Right hindlimb (tissue), 1 donor: Measurements from ENCODE around the gene DISP3.
"Not testable (repeated sequence)": the region's sequence is repeated elsewhere in the genome, so short reads cannot be mapped to it uniquely, and the experiment has no call there.

Source experiments
- DNase-seq: peaks from one replicate; pipeline ENCODE4 v3.0.0-alpha.2; 2018

DISP3 gene

DNA sequence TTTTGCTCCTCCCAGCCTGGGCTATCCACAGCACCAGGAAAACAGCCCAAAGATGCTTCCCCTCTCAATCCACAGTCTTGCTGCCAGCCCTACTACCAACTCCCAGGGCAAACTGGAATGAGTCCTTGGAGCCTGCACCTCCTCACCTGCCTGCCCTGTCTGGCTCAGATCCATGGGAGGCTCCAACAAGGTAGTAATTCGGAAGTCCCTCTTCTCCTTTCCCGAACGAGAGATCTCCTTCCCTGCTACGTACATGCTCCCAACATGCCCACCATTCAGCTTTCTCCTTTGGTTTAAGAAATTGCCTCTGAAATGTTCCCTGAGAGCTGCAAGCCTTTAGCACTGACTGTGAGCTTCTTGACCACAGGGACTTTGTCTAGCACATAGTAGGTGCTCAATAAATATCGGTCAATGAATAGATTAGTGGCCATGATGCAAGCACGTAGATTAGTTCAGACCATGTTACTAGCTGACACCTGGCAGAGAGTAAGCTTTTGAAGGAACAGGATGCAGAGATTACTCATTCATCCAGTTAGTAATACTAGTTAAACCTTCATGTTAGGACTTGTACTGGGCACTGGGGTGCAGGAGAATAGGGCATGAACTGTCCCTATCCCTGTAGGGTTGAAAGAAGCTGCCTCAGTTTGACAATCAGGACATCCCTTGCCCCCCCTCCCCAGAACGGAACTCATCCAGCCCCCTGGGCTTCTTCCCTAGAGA is 80.1 kb downstream of the DISP3 start:
- DNase-seq = no peak

DNA sequence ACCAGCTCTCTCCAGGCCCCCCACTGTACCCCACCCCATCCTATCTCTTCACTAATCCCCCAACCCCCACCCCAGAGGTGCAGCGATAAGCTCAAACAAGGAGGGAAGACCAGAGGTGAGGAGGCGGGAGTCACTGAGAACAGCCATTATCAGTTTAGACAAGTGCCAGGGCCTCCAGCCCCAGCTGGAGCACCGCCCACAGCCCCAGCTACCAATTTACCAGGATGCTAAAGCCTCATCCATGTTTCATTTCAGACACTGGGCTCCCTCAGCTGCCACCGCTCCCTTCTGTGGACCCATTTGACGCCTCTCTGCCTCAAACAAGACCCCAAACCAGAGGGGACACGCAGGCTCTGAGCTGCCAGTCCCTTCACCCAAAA is 80.6 kb downstream of the DISP3 start:
- DNase-seq = no peak

DNA sequence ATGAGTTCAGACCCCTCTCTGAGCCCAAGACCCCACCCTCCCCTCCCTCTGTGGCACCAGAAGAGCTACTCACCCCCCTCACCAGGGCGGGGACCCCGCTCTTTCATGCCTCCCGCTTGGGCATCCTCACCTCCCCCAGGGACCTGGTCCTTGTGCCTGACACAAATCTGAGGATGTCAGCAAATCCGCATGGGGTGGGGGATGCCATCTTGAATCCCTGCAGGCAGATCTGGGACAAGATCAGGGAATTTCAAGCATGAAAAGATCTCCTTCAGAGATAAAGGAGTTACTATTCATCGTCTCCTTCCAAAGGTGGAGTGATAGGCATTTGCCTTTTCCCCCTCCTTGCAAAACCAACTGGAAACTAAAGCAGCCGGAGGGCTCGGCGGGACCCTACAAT is 81.1 kb downstream of the DISP3 start:
- no peak for DNase-seq

DNA sequence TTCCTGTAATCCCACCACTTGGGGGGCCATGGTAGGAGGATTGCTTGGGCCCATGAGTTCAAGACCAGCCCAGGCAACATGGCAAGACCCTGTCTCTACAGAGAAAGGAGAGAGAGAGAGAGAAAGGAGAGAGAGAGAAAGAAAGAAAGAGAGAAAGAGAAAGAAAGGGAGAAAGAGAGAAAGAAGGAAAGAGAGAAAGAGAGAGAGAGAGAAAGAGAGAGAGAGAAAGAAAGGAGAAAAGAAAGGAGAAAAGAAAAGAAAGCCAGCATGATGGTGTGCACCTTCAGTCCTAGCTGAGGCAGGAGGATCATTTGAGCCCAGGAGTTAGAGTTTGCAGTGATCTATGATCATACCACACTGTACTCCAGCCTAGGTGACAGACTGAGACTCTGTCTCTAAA is 82.8 kb downstream of the DISP3 start:
- no peak for DNase-seq

DNA sequence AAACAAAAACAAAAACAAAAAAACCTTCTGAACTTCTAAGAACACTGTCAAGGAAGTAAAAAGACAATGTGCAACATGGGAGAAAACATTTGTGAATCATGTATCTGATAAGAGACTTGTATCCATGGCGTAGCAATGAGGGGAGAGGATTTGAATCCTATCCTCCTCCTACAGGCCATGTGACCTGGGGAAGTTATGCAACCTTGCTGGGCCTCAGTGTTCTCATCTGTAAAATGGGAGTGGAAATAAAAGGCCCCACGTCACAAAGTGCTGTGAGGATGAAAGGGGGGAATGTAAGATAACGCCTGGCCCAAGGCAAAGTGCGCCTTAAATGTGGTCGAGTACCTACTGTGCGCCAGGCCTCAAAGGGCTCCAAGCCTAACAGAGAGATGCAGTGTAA is 83.7 kb downstream of the DISP3 start:
- DNase-seq = no peak

DNA sequence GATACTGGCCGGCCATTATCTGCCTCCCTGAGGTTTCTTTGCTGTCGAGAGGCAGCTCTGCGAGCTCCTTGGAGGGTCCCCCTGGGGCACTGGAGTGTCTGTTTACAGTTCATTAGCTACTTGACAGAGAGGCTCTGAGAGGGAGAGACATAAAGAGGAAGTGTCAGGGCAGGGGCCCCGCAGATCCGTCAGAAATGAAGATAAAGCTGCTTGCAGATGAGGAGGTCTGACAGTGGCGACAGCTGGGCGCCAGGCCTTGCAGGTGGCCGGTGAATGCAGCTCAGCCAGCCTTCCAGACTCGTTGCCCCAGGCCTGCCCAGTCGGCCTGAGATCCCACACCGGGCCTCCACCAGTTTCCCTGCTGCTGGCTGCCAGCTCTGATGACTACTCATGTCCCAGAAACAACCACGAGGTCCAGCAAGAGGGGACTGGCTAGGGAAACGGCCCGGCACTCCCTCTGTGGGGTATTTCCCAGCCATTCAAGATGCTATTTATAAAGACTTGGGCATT is 84.7 kb downstream of the DISP3 start:
- peak; percentile 22 for DNase-seq

DNA sequence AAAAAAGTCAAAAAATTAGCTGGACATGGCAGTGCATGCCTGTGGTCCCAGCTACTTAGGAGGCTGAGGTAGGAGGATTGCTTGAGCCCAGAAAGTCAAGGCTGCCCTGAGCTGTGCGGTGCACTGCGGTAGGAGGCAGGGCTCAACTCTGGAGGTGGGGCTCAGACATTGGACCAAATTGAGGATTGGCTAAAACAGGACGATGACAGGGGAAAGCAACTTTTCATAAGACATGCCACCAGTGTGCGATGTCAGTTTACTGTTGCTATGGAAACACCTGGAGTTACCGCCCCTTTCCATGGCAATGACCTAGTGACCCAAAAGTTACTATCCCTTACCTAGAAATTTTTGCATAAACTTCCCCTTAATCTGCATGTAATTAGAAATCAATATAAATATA is 85.3 kb downstream of the DISP3 start:
- DNase-seq = no peak

DNA sequence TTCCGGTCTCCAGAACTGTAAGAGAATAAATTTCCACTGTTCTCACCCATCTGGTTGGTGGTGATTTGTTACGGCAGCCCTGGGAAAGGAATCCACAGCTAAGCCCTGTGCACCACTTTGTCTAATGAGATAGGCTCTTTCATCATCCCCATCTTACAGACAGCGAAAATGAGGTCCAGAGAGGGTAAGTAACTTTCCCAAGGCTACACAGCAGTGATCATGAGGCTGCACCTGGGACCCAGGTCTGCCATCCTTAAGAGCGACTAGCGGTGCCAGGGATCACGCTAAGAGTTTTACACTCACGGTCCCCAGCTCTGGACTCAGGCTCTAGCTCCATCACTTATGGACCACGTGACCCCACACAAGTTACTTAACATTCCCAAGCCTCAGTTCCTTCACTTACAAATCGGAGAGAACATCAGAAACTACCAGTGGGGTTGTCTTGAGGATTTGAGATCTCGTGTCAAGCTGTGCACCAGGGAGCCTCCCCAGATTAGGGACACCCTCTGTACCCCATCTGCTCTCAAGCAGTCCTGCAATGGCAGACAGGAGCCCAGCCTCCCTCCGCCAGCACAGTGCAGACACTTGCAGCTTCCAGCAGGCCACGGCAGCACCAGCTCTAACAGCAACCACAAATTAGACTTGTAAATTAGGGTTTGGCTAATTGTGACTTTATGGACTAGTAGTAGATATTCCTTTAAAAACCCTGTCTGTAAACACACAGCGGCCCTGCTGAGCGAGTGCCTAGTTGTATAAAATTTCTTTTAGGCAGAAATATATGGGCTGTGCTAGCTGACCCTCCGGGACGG is 87.3 kb downstream of the DISP3 start:
- DNase-seq = no peak

DNA sequence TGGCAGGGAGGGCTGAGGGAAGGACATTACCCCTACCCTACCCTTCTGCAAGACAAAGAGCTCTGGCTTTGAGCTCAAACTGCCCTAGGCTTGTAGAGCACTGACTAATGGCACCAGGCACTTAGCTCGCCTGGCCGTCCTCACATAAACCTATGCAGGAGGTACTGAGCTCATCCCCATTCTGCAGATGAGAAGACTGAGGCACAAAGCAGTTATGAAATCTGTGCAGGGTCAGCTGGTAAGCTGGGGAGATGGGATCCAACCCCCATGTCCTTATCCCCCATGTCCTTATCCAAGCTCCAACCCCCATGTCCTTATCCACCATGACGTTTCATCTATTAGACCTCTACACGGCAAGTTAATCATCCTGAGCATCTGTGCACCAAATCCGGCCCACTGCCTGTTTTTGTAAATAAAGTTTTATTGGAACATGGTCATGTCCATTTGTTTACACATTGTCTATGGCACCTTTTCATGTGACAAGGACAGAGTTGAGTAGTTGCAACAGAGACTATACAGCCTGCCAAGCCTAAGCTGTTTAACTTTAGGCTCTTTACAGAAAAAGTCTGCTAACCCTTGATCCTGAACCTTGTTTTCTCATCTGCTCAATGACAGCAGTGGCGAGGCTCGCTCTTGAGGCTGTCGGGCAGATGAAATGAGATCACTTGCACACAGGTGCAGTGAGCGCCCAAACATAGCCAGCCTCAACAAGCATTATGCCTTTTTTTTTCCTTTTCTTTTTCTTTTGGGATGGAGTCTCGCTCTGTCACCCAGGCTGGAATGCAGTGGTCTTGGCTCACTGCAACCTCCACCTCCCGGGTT is 88.5 kb downstream of the DISP3 start:
- no peak for DNase-seq

DNA sequence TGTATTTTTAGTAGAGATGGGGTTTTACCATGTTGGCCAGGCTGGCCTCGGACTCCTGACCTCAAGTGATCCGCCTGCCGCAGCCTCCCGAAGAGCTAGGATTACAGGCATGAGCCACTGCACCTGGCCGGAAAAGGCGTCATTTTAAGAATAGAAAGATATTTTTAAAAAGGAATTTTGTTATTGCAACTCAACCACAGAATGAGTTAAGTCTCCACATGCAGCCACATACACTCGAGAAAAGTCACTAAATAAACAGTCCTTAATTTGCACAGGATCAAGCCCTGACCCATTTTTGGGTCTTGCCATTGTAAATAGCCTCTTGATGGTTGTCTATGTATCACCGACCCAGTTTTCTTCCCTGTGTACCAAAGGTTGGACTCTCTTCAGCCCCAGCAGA is 89.7 kb downstream of the DISP3 start:
- no peak for DNase-seq

DNA sequence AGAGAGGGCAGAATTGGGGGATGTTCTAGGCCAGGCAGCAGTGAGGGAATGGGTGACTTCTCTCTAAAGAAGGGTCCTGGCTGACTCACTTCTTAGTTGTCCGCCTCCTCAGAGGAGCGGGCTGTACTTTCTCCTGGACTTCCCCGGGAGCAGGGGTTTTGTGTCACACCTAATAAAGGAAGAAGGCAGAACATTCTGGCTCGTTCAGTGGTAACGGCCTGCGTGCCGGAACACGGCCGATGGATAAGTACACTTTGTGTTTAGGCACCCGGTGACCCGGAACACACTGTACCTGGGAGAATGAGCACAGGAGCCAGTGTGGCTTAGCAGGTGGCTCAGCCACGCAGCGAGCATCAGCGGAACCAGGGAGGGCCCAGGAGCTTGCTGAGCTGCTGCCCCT is 90.6 kb downstream of the DISP3 start:
- DNase-seq = no peak

DNA sequence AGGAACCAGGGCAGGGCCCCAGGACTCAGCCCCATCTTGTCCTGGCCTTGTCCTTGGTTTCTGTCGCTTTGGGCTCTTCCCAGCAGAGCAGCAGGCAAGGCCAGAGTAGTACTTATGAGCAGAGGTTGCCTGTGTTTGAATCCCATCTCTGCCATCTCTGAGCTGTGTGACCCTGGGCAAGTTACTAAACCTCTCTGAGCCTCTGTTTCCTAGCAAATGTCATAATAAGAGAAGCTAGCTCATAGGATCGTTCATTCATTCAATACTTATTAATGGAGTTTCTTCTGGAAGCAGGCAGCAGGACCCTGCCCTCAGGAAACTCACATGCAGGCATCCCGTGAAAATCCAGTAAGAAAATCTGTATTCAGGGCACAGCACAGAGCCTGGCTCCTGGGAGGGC is 91.0 kb downstream of the DISP3 start:
- DNase-seq = no peak

DNA sequence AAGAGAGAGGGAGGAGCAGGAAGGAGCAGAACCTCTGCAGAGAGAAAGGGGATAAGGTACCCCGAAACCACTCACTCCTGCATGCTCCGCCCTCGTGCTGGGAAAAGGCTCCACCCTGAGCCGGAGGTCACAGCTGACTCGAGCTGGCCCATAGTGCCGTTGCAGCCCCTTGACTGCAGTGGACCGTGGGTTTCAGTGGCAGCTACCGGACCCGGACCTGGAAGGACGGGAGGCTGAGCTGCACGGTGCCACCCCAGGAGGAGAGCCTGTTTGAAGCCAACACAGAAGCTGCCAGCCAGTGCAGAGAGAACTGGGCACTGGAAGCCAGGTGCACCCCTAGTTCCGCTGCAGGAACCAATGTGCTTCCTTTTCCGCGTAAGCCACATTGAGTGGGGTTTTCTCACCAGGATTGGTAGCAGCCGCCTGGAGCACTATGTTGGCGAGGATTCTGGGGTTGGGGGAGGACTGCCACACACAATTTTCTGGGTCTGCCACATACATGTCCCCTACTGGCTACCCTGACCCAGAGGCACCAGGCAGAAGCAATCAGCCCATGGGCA is 91.9 kb downstream of the DISP3 start:
- no peak for DNase-seq

DNA sequence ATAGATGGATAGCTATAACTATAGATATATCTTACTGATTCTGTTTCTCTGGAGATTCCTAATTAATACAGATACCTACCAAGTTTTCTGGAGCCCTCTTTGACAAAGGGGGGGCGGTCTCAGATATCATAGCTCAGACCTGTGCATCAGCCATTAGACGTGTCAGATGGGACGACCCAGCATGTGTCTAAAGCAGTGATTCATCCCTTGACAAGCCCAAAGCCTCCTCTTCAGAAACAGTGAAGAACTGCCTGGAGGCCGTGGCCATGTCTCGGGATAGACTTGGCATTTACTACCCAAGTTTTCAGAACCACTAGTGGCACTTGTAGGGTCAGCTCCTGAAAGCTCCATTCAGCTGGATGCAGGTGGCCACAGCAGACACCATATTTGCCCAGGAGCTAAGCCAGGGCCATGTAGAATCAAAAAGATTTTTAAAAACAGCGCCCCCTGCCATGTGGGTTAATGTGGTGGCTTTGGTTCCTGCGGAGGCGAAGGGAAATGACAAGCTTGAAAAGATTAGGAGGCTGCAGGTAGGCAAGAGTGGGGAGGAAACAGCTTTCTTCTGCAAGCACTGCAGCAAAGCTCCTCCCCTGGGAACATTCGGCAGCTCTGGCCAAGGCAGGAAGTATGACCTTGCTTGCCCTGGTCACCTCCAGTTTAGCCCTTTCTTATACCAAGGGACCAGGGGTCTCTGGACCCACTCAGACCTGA is 93.1 kb downstream of the DISP3 start:
- DNase-seq = no peak

DNA sequence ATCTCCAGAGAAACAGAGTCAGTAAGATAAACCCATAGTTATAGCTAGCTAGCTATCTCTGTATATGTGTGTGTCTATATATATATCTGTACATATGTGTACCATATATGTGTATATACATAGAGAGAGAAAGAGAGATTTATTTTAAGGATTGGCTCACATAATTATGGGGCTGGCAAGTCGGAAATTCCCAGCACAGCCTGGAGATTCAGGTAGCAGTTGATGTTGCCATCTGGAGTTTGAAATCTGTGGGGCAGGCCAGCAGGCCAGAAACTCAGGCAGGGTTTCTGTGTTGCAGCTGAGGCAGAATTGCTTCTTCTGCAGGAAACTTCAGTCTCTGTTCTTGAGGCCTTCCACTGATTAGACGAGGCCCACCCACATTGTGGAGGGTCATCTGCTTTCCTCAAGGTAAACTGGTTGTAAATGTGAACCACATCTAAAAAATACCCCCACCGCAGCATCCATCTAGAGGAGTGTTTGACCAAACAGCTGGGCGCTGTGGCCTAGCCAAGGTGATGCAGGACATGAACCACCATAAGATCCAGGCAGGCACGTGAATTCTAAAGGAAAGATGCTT is 94.2 kb downstream of the DISP3 start:
- no peak for DNase-seq

DNA sequence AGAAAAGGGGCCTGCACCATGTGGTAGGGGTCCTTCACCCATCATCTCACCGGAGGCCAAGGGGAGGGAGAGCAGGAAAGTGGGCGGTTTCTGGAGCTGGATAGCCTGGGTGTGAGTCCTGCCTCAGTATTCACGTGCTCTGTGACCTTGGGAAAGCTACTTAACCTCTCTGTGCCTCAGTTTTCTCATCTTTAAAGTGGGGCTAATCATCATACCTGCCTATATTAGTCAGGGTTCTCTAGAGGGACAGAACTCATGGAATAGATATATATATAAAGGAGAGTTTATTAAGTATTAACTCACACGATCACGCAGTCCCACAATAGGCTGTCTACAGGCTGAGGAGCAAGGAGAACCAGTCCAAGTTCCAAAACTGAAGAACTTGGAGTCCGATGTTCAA is 96.6 kb downstream of the DISP3 start:
- no peak for DNase-seq

DNA sequence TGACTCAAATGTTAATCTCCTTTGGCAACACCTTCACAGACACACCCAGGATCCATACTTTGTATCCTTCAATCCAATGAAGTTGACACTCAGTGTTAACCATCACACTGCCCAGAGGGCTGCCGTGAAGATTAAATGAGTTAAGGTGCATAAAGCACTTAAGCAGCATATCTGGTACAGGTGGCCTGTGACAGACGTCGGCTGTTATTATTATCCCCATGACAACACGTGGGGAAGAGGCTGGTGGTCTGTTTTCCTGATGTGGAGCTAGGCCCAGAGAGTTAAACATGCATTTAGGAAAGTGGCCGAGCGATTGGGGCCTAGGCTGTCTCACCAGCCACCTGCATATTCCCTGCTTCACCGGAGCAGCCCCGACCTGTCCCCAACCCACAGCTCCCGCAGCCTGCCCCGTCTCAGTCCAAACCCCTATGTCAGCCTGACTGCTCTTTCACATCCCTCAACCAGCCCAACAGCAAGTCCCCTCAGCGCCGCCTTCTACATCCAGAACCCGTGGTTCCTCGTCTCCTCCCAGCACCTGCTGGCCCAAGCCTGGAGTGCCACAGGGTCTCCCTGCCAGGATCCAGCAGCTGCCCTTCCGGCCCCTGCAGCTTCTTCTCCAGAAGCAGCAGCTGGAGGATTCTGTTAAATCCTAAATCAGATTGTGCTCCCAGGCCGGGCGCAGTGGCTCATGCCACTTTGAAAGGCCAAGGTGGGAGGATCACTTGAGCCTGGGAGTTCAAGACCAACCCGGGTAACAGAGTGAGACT is 97.3 kb downstream of the DISP3 start:
- no peak for DNase-seq

DNA sequence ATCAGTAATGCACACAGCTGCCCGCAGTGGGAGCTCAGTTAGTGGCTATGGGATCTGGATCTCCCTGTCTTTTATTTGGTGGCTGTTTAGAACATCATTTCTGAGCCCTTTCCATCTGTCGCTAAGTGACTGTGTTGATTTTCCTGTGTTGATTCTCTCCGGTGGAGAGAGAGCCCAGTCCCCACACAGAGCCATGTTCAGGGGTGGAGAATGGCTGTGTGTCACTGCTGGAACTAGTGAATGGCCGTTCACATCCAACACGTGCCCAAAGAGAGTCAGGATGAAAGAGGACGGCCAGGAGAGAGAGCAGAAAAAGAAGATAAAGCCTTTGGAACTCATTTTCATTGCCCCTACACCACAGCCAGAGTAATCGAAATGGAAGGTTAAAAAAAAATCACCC is 99.0 kb downstream of the DISP3 start:
- no peak for DNase-seq

DNA sequence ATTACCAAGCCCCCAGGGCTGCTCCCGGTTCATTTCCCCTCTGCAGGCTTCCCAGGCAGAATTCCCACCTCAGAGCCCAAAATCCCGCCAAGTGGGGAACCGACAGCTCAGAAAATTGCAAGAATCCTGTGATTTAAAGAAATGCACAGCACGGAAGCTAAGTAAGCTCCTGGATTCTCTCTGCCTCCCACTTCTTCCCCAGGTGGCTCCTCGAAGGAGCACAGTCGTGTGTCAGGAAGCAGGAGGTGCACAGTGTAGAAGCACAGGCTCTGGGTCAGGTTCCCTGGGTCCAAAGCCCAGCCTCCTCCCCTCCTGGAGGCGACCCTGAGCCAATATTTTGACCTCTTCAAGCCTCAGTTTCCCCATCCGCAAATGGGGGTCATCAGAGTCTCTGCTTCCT is 100.6 kb downstream of the DISP3 start:
- DNase-seq = no peak

DNA sequence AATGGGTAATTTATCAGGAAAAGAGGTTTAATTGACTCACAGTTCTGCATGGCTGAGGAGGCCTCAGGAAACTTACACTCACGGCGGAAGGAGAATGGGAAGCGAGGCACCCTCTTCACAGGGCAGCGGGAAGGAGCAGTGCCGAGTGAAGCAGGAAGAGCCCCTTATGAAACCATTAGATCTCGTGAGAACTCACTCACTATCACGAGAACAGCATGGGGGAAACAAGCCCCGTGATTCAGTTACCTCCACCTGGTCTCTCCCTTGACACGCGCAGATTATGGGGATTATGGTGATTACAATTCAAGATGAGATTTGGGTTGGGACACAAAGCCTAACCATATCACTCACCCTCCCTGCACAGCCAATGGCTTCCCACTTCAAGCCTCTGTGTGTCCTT is 101.1 kb downstream of the DISP3 start:
- not testable (repeated sequence) for DNase-seq

DNA sequence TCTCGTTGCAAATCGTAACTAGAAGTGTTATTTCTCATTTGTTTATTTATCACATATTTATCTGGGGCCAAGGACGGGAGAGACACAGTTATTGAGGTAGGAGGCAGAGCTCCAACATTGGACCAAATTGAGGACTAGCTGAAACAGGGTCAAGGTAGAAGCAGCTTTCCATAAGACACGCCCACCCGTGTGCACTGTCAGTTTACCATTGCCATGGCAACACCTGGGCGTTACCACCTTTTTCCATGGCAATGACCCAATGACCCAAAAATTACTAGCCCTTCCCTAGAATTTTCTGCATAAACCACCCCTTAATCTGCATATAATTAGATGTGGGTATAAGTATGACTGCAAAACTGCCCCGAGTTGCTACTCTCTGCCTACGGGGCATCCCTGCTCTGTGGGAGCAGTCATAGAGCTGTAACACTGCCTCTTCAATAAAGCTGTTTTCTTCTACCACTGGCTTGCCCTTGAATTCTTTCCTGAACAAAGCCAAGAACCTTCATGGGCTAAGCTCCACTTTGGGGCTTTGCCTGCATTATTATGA is 102.6 kb downstream of the DISP3 start:
- no peak for DNase-seq
